T-cell (primary cell): ENCODE data around the gene KRT26. TPM values are rescaled to one million over a fixed set of nuclear protein-coding genes. Genes with fewer than 3 reads are reported as not detected.

Experiments
- ATAC-seq, 4 experiments: fragments of 200-7000 bp in 3 of 4; fragments of 150-1000 bp in 1 of 4; cut with Tn5 transposase; replicated peaks in 1 of 4; 1 replicate in 3 of 4; 2 replicates in 1 of 4; pipeline ENCODE4 v1.10.0; 2021; ENCODE audit warnings: moderate library complexity in 3 of 4, mild to moderate bottlenecking in 2 of 4, moderate number of reproducible peaks in 1 of 4
- CTCF ChIA-PET, 2 donors: fragments of 300-600 bp; sonication (Branson Sonifier 250); formaldehyde crosslinking; loops; one replicate each; lab custom pipeline; 2022; ENCODE audit warnings: antibody characterized with exemption in 2 of 2; lab: Charles Lee
- POLR2A ChIA-PET, 2 donors: fragments of 300-600 bp; sonication (Branson Sonifier 250); formaldehyde crosslinking; loops; one replicate each; lab custom pipeline; 2022; ENCODE audit warnings: antibody characterized with exemption in 2 of 2; lab: Charles Lee
- DNase-seq, 35 experiments: peaks; one replicate each; pipeline versions ENCODE4 v3.0.0 to v3.0.0-alpha.2; 2013 to 2023
- H3K27ac ChIP-seq: one replicate; pipeline ENCODE4 v1.5.1; 2013; ENCODE audit warnings: low read length
- H3K27me3 ChIP-seq, 2 experiments: replicated peaks in 1 of 2; 1 replicate in 1 of 2; 2 replicates in 1 of 2; pipeline versions ENCODE4 v1.6.1 to v1.7.0; 2013; ENCODE audit warnings: low read length in 1 of 2, mixed read lengths in 1 of 2; ENCODE audit not compliant: control insufficient read depth in 2 of 2, insufficient read depth in 2 of 2; ENCODE audit errors: extremely low read depth in 1 of 2
- H3K36me3 ChIP-seq, 2 donors: 1 replicate in 1 of 2; 2 replicates in 1 of 2; pipeline versions ENCODE4 v1.6.1 to v1.7.0; 2013; ENCODE audit warnings: low read length in 1 of 2; ENCODE audit not compliant: control insufficient read depth in 2 of 2, insufficient read depth in 1 of 2; ENCODE audit errors: extremely low read depth in 1 of 2
- H3K4me1 ChIP-seq, 2 experiments: 1 replicate in 1 of 2; 2 replicates in 1 of 2; pipeline versions ENCODE4 v1.6.1 to v1.7.0; 2013; ENCODE audit warnings: low read length in 2 of 2, mixed read lengths in 1 of 2; ENCODE audit not compliant: insufficient read depth in 2 of 2, control insufficient read depth in 1 of 2; ENCODE audit errors: extremely low read depth in 1 of 2
- H3K4me3 ChIP-seq, 2 donors: 1 replicate in 1 of 2; 2 replicates in 1 of 2; pipeline versions ENCODE4 v1.5.1 to v1.7.0; 2013; ENCODE audit warnings: mild to moderate bottlenecking in 2 of 2, low read length in 1 of 2, moderate library complexity in 1 of 2; ENCODE audit not compliant: control insufficient read depth in 1 of 2; ENCODE audit errors: extremely low read depth in 1 of 2
- H3K9me3 ChIP-seq: 2 replicates; pipeline ENCODE4 v1.7.0; 2013
- H3K27ac Mint-ChIP-seq, 2 donors: one replicate each; pipeline ENCODE4 v1.8.0; 2020 to 2021; ENCODE audit warnings: mild to moderate bottlenecking in 2 of 2, mixed read lengths in 2 of 2
- H3K27me3 Mint-ChIP-seq, 2 donors: one replicate each; pipeline ENCODE4 v1.8.0; 2021 to 2022; ENCODE audit warnings: mixed read lengths in 2 of 2
- H3K36me3 Mint-ChIP-seq: one replicate; pipeline ENCODE4 v1.8.0; 2021; ENCODE audit warnings: mixed read lengths
- H3K4me1 Mint-ChIP-seq, 3 donors: one replicate each; pipeline ENCODE4 v1.8.0; 2020 to 2022; ENCODE audit warnings: mixed read lengths in 3 of 3, mild to moderate bottlenecking in 1 of 3
- H3K4me3 Mint-ChIP-seq, 3 donors: one replicate each; pipeline ENCODE4 v1.8.0; 2020 to 2022; ENCODE audit warnings: mild to moderate bottlenecking in 3 of 3, mixed read lengths in 3 of 3, moderate library complexity in 3 of 3
- H3K9me3 Mint-ChIP-seq, 3 donors: one replicate each; pipeline ENCODE4 v1.8.0; 2020 to 2022; ENCODE audit warnings: mixed read lengths in 3 of 3
- WGBS: methylation state at CpG from one replicate; pipeline ENCODE4 v1.1.5; 2013; ENCODE audit warnings: missing lambda C conversion rate; ENCODE audit not compliant: insufficient coverage; 5-methylcytosine and 5-hydroxymethylcytosine counted together
- total RNA-seq, 35 experiments: library from RNA in 6 of 35; stranded (reverse) in 6 of 35; fragments of 120-200 nt in 1 of 35; gene quantifications; one replicate each; pipeline versions ENCODE4 v1.2.1 to v1.2.4 and lab custom pipeline; 2013 to 2026

The KRT26 gene
- total RNA-seq, 5 donors from 2014 or later (not counting 1 experiment from before 2014, with no cell fraction given), result not detected

DNA sequence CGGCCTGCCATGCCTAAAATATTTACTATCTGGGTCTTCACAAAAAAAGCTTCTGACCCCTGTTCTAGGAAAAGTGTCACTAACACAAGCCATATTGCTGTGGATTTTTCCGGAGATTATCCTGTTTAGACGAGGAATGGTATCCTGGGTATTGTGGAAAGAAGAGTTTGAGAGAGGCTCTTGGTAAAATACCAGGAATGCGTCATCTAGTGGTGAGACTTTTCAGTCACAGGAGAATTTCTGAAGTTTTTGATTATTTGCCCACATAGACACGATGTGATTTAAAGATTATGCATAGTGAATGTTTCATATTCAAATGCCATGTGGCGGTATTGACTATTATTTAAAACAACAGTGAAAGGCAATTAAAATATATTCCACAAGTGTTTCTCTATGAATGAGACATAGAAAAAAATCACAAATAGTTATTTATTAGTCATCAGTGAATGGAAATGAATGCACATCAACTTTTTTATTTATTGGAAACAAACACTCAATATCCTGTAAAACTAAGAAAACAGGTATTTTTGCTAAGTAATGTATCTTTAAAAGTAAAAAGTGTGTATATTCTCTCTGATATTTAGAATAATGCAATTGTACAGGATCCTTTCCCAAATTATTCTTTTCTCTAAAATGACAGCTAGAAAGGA lies 19.9 kb upstream of the KRT26 start:
- Histone ChIP-seq H3K9me3 (no peaks in the 10 kb centered on the region), H3K27me3 (peaks cover 0 to 18% of the 10 kb centered on the region in 2 experiments), H3K4me1 (no peaks in the 10 kb centered on the region), H3K27ac (no peak overlapping the region), H3K4me3 (no peak overlapping the region), H3K36me3 (no peaks in the 10 kb centered on the region)
- no peaks in the 10 kb centered on the region for H3K4me1 Mint-ChIP-seq
- 45% methylated on average over 3 of the region's 6 CpGs for WGBS
- no peak overlapping the region for H3K27ac Mint-ChIP-seq
- no peaks in the 10 kb centered on the region for H3K36me3 Mint-ChIP-seq
- CTCF ChIA-PET, result interaction anchor here in 1 of 2 donors (0.6 kb wide), 1 partner anchor 873 kb away, joined by 3 read pairs; no protein-coding TSS in a partner anchor
- H3K27me3 Mint-ChIP-seq, result peaks cover 26 to 39% of the 10 kb centered on the region in 2 donors
- ATAC-seq (no peak), DNase-seq (peak in 1 of 35 experiments; percentile 17)
- POLR2A ChIA-PET, result interaction anchor here in 1 of 2 donors (0.5 kb wide), 1 partner anchor 884 kb away, joined by 6 read pairs; no protein-coding TSS in a partner anchor
- no peaks in the 10 kb centered on the region for H3K9me3 Mint-ChIP-seq
- no peak overlapping the region for H3K4me3 Mint-ChIP-seq

DNA sequence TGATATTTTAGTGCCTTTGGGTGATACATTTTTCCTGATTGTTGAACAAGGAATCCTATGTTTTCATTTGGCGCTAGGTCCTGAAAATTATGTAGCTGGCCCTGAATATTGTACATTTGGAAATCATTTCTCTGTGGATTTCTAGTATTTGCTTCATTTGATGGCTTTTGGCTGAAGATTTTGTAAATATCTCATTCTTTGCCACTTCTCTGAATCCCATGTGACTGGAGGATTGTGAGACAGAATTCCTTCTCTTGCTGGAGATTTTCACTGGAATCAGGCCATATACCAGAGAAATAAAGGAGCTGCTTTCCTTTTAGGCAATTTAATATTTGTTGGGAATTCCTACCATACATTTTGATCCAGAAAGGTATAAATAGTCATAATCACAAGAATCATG lies 19.1 kb upstream of the KRT26 start:
- no peaks in the 10 kb centered on the region for H3K4me1 ChIP-seq
- H3K36me3 ChIP-seq, result no peaks in the 10 kb centered on the region
- H3K9me3 ChIP-seq, result no peaks in the 10 kb centered on the region
- peaks cover 0 to 16% of the 10 kb centered on the region in 2 experiments for H3K27me3 ChIP-seq
- no peak overlapping the region for H3K27ac ChIP-seq
- POLR2A ChIA-PET, result interaction anchor here in 1 of 2 donors (0.6 kb wide), 1 partner anchor 233 kb away, joined by 4 read pairs; no protein-coding TSS in a partner anchor
- Mint-ChIP-seq H3K27ac (no peak overlapping the region), H3K27me3 (peaks cover 21 to 31% of the 10 kb centered on the region in 2 donors), H3K4me3 (no peak overlapping the region), H3K4me1 (no peaks in the 10 kb centered on the region), H3K36me3 (no peaks in the 10 kb centered on the region), H3K9me3 (no peaks in the 10 kb centered on the region)
- no peak for ATAC-seq
- no peak for DNase-seq
- no peak overlapping the region for H3K4me3 ChIP-seq
- 100% methylated on average over 1 of the region's 1 CpG for WGBS
- CTCF ChIA-PET, result interaction anchor here (0.6 to 0.7 kb wide), 4 partner anchors 22 to 492 kb away, joined by 6 to 14 read pairs (median 8); no protein-coding TSS in a partner anchor

DNA sequence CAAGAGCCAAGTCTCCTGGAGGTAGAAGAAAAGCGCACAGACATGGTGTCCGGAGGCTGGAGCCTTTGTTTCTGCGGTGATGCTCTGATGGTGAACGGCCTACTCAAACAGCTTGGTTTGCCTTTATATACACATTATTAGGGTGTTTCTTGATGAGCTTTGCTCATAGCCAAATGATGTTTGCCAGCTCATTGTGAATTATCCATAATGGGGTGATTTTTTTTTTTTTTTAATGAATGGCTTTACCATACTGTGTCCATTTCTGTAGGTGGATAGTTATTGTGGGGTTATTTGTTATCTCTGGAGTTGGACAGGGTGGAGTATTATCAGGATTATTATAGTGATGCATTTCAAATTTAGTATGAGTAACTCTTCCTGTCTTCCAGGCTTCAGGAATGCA lies 10.4 kb upstream of the KRT26 start, which contains the start of gene KRT27:
Gene KRT27, minus strand, starts transcription at position 101 of the 400 bp plus-strand sequence. Its CDS starts 57 bp downstream, at position 44.
- ChIA-PET CTCF (interaction anchor here in 1 of 2 donors (0.7 kb wide), 1 partner anchor 80 kb away, joined by 3 read pairs; no protein-coding TSS in a partner anchor), POLR2A (interaction anchor here in 1 of 2 donors (0.6 kb wide), 1 partner anchor 847 kb away, joined by 3 read pairs; no protein-coding TSS in a partner anchor)
- Histone ChIP-seq H3K27ac (no peak within 1 kb of the TSS), H3K27me3 (peaks cover 8 to 29% of the 10 kb centered on the region in 2 experiments), H3K4me1 (peaks cover 0 to 4% of the 10 kb centered on the region in 2 experiments), H3K4me3 (no peak within 1 kb of the TSS), H3K9me3 (no peaks in the 10 kb centered on the region), H3K36me3 (no peaks in the 10 kb centered on the region)
- Mint-ChIP-seq H3K27me3 (peaks cover 35 to 55% of the 10 kb centered on the region in 2 donors), H3K4me1 (peaks cover 0 to 8% (median 2%) of the 10 kb centered on the region in 3 donors), H3K9me3 (no peaks in the 10 kb centered on the region), H3K36me3 (no peaks in the 10 kb centered on the region), H3K4me3 (no peak within 1 kb of the TSS), H3K27ac (no peak within 1 kb of the TSS)
- no CpG with 5 or more reads among the region's 4 CpGs for WGBS
- ATAC-seq, result no peak
- no peak for DNase-seq

DNA sequence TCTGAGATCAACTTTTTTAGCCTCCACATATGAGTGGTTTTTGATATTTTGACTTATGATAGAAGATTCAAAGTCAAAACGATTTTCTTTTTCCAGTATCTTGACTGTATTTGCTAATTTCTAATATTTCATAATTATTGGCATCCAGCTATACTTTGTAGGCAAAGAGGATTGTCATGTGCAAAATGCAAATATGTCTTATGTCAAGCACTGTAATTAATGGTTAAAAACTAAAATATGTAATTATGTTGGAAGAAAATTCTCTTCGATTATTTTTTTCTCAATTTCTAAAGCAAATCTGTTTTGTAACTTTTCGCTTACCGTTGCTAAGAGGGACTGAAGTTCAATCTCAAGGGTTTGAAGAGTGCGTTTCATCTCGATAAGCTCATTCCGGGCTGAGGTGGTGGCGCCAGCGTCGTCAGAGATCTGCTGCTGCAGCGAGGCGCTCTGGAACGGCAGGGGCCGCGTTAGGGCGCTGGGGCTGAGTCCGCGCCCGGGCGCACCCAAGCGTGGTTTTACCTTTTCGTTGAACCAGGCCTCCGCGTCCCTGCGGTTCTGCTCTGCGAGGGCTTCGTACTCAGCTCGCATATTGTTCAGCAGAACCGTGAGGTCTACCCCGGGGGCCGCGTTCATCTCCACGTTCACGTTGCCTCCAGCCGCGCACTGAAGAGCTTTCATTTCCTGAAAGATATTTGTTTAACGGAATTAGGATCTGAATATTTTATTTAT lies 7.3 kb upstream of the KRT26 start:
- Mint-ChIP-seq H3K27ac (no peak overlapping the region), H3K4me3 (peak overlapping the region; percentile 34 to 64 (median 50)), H3K4me1 (peaks cover 0 to 8% (median 2%) of the 10 kb centered on the region in 3 donors), H3K9me3 (no peaks in the 10 kb centered on the region), H3K36me3 (no peaks in the 10 kb centered on the region), H3K27me3 (peaks cover 60 to 73% of the 10 kb centered on the region in 2 donors)
- ATAC-seq (peak in 3 of 4 experiments; percentile 51 to 73 (median 68)), DNase-seq (peak in 16 of 35 experiments; percentile 4 to 40 (median 13))
- CTCF ChIA-PET, result interaction anchor here in 1 of 2 donors (0.6 kb wide), 1 partner anchor 414 kb away, joined by 4 read pairs; no protein-coding TSS in a partner anchor
- POLR2A ChIA-PET, result interaction anchor here in 1 of 2 donors (1.2 kb wide), 1 partner anchor 407 kb away, joined by 3 read pairs; no protein-coding TSS in a partner anchor
- no peaks in the 10 kb centered on the region for H3K36me3 ChIP-seq
- 37% methylated on average over 31 of the region's 37 CpGs for WGBS
- peaks cover 13 to 29% of the 10 kb centered on the region in 2 experiments for H3K27me3 ChIP-seq
- H3K27ac ChIP-seq, result no peak overlapping the region
- H3K4me1 ChIP-seq, result peaks cover 0 to 4% of the 10 kb centered on the region in 2 experiments
- peak overlapping the region in 1 of 2 donors; percentile 54 for H3K4me3 ChIP-seq
- H3K9me3 ChIP-seq, result no peaks in the 10 kb centered on the region

DNA sequence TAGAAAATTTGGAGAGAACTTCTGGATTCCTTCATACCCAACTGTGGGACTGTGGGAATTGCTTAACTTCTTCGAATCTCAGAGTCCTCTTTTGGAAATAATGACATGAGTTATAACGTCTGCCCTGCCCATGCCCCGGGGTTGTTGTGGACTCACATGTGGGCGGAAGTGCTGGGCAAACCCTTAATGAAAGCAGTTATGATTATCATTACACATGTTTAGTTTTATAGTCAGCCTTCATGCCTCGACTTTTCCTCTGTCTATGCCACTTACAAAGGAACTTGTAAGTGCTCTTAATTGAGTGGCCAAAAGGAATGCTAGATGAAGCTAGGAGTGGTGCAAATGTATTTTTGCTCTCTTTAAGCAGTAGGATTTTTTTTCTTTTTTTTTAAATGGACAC lies 6.5 kb upstream of the KRT26 start:
- ATAC-seq (no peak), DNase-seq (no peak)
- ChIA-PET CTCF (no interaction called here), POLR2A (no interaction called here)
- peaks cover 0 to 8% (median 2%) of the 10 kb centered on the region in 3 donors for H3K4me1 Mint-ChIP-seq
- no peaks in the 10 kb centered on the region for H3K9me3 Mint-ChIP-seq
- no CpG with 5 or more reads among the region's 5 CpGs for WGBS
- H3K4me3 Mint-ChIP-seq, result no peak overlapping the region
- Histone ChIP-seq H3K27ac (no peak overlapping the region), H3K4me3 (no peak overlapping the region), H3K4me1 (peaks cover 0 to 4% of the 10 kb centered on the region in 2 experiments), H3K36me3 (no peaks in the 10 kb centered on the region), H3K27me3 (peaks cover 14 to 29% of the 10 kb centered on the region in 2 experiments), H3K9me3 (no peaks in the 10 kb centered on the region)
- no peaks in the 10 kb centered on the region for H3K36me3 Mint-ChIP-seq
- peaks cover 64 to 77% of the 10 kb centered on the region in 2 donors for H3K27me3 Mint-ChIP-seq
- no peak overlapping the region for H3K27ac Mint-ChIP-seq

DNA sequence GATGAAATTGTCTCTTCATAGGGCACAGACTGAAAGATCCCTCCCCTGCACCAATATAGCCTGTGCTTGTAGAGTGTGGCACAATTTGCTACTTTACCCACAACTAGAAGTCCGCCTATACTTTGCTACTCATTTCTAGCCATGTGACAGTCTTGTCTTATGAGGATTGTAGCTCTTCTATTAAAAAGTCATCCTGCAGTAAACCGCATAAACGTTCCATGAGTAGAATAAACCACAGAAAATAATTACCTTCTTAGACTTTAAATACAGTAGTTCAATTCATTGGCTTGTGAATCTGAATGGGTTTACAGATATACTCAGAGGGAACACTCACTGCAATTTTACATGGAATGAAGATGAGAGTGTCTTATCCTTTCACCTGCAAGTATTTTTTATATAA lies 6.0 kb upstream of the KRT26 start:
- POLR2A ChIA-PET, result no interaction called here
- no peak for ATAC-seq
- Mint-ChIP-seq H3K4me1 (peaks cover 0 to 8% (median 2%) of the 10 kb centered on the region in 3 donors), H3K9me3 (no peaks in the 10 kb centered on the region), H3K27ac (no peak overlapping the region), H3K36me3 (no peaks in the 10 kb centered on the region), H3K27me3 (peaks cover 60 to 72% of the 10 kb centered on the region in 2 donors), H3K4me3 (no peak overlapping the region)
- H3K9me3 ChIP-seq, result no peaks in the 10 kb centered on the region
- no CpG with 5 or more reads among the region's 3 CpGs for WGBS
- peaks cover 14 to 29% of the 10 kb centered on the region in 2 experiments for H3K27me3 ChIP-seq
- H3K27ac ChIP-seq, result no peak overlapping the region
- no peak overlapping the region for H3K4me3 ChIP-seq
- H3K4me1 ChIP-seq, result peaks cover 0 to 4% of the 10 kb centered on the region in 2 experiments
- no peaks in the 10 kb centered on the region for H3K36me3 ChIP-seq
- DNase-seq, result no peak
- CTCF ChIA-PET, result interaction anchor here in 1 of 2 donors (0.5 kb wide), 1 partner anchor 297 kb away, joined by 6 read pairs; no protein-coding TSS in a partner anchor
